ENCODE measurements around the gene UBALD2. TPM values are rescaled to one million over a fixed set of nuclear protein-coding genes. Genes with fewer than 3 reads are reported as not detected.
"Not testable (repeated sequence)": the region's sequence is repeated elsewhere in the genome, so short reads cannot be mapped to it uniquely, and the experiment has no call there.

The UBALD2 gene
- polyA plus RNA-seq, 1 of the 3 experiments (the other 2 are of a cell fraction), result 27.0 TPM

GRCh38 chr17:76252967-76253766 lies 12.0 kb upstream of the UBALD2 start:
- H3K4me3 ChIP-seq (ENCODE audit: low read depth in 2 of 2, low read length in 1 of 2); H3F3A ChIP-seq (replicated peaks; ENCODE audit: insufficient read depth); H2AFZ ChIP-seq (ENCODE audit: low read depth); POLR2A ChIA-PET; H3K9me3 ChIP-seq; DNase-seq; H3K27me3 ChIP-seq (ENCODE audit: insufficient read depth); H3K9me2 ChIP-seq; H3K36me3 ChIP-seq (replicated peaks in 1 of 2; ENCODE audit: control insufficient read depth in 1 of 2, insufficient read depth in 2 of 2, low read length in 1 of 2); H3K4me1 ChIP-seq (ENCODE audit: control insufficient read depth in 1 of 2, insufficient read depth in 2 of 2, low read depth in 1 of 2, low read length in 1 of 2); H3K79me2 ChIP-seq (ENCODE audit: insufficient read depth); H3K4me2 ChIP-seq; H4K20me1 ChIP-seq (ENCODE audit: insufficient read depth); H3K9ac ChIP-seq: not testable (repeated sequence)
- WGBS (ENCODE audit: low lambda C conversion rate), result 96% methylated on average over 23 of the region's 23 CpGs
- H3K27ac ChIP-seq (ENCODE audit: low read depth in 2 of 2, low read length in 1 of 2), result peak overlapping the region in 1 of 2 experiments; percentile 14; a peak in 1 of 4 replicates
- CTCF ChIA-PET, result interaction anchor here (4.4 to 8.4 kb wide), 2 partner anchors 26 to 27 kb away, joined by 21 to 55 read pairs; no protein-coding TSS in a partner anchor

DNA sequence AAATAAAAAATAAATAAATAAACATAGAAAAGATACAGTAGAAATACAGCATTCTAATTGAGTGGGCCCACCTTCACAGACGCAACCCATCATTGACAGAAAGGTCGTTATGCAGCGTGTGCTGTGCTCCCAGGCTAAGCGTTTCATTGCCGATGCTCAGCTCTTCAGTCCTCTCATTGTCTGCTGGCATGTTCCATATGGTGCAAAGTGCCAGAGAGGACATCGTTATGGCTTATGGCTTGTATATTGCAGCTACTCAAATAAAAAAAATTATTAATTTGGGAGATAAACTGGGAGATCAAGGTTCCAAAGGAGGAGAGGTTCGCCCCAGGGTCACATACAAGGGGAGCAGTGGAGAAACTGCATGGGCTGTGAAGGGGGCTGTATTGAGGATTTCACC lies 11.3 kb upstream of the UBALD2 start:
- H4K20me1 ChIP-seq (ENCODE audit: insufficient read depth), result no peaks in the 10 kb centered on the region
- no peaks in the 10 kb centered on the region for H3K9me3 ChIP-seq
- no peaks in the 10 kb centered on the region for H3K79me2 ChIP-seq (ENCODE audit: insufficient read depth)
- CTCF ChIA-PET, result interaction anchor here (0.8 to 4.4 kb wide), 3 partner anchors 8 to 26 kb away, joined by 3 to 21 read pairs (median 3); no protein-coding TSS in a partner anchor
- POLR2A ChIA-PET, result no interaction called here
- no peak overlapping the region for H3K9ac ChIP-seq
- no peak overlapping the region for H3K4me2 ChIP-seq
- no peaks in the 10 kb centered on the region; a peak in 1 of 4 replicates for H3K4me1 ChIP-seq (ENCODE audit: control insufficient read depth in 1 of 2, insufficient read depth in 2 of 2, low read depth in 1 of 2, low read length in 1 of 2)
- no peak overlapping the region for H2AFZ ChIP-seq (ENCODE audit: low read depth)
- no peak overlapping the region for H3K27ac ChIP-seq (ENCODE audit: low read depth in 2 of 2, low read length in 1 of 2)
- DNase-seq, result no peak
- no peaks in the 10 kb centered on the region for H3F3A ChIP-seq (replicated peaks; ENCODE audit: insufficient read depth)
- 90% methylated on average over 7 of the region's 7 CpGs for WGBS (ENCODE audit: low lambda C conversion rate)
- H3K27me3 ChIP-seq (ENCODE audit: insufficient read depth), result no peaks in the 10 kb centered on the region
- no peaks in the 10 kb centered on the region for H3K9me2 ChIP-seq
- no peaks in the 10 kb centered on the region for H3K36me3 ChIP-seq (replicated peaks in 1 of 2; ENCODE audit: control insufficient read depth in 1 of 2, insufficient read depth in 2 of 2, low read length in 1 of 2)
- TF ChIP-seq NRF1 (IDR thresholded peaks at IDR 0.05; ENCODE audit: low read depth, low read length) (no peak), MEF2A (IDR thresholded peaks at IDR 0.05; ENCODE audit: borderline replicate concordance, low read depth) (no peak), RFX5 (IDR thresholded peaks at IDR 0.05; ENCODE audit: low read length) (no peak), FOXJ3 (CRISPR knock-in tag; IDR thresholded peaks at IDR 0.05) (no peak), FOSL2 (IDR thresholded peaks at IDR 0.05; ENCODE audit: borderline replicate concordance, low read depth) (no peak), REST (IDR thresholded peaks at IDR 0.05; ENCODE audit: low read depth, low read length) (no peak), RXRA (IDR thresholded peaks at IDR 0.05; ENCODE audit: borderline replicate concordance, low read depth) (no peak), GATA2 (CRISPR knock-in tag; IDR thresholded peaks at IDR 0.05) (no peak), SMC3 (IDR thresholded peaks at IDR 0.05; ENCODE audit: low read depth, low read length) (no peak), RAD21 (IDR thresholded peaks at IDR 0.05; ENCODE audit: low read length) (no peak), GABPA (IDR thresholded peaks at IDR 0.05; ENCODE audit: low read depth) (no peak), SIN3A (IDR thresholded peaks at IDR 0.05; ENCODE audit: borderline replicate concordance, low read depth, low read length) (no peak)
- H3K4me3 ChIP-seq (ENCODE audit: low read depth in 2 of 2, low read length in 1 of 2), result no peak overlapping the region
